Neuronal stem cell (in vitro differentiated cells): ENCODE results near the gene GOLGA6L7.

Source experiments
- DNase-seq: peaks from one replicate; pipeline ENCODE4 v3.0.0-alpha.2; 2013; ENCODE audit warnings: low spot score
- H2AFZ ChIP-seq: one replicate; pipeline ENCODE4 v1.6.1; 2013; ENCODE audit warnings: mild to moderate bottlenecking, low read length, inconsistent platforms
- H2AK5ac ChIP-seq: 2 replicates; pipeline ENCODE4 v1.6.1; 2013; ENCODE audit warnings: low read depth, mild to moderate bottlenecking, inconsistent platforms, low read length, moderate library complexity, mixed read lengths
- H2BK120ac ChIP-seq: 2 replicates; pipeline ENCODE4 v1.6.1; 2013; ENCODE audit warnings: low read depth, mild to moderate bottlenecking, inconsistent platforms, low read length, moderate library complexity, mixed read lengths
- H2BK12ac ChIP-seq: one replicate; pipeline ENCODE4 v1.6.1; 2013; ENCODE audit warnings: low read length, inconsistent platforms
- H2BK15ac ChIP-seq: 2 replicates; pipeline ENCODE4 v1.6.1; 2013; ENCODE audit warnings: mild to moderate bottlenecking, low read length, inconsistent platforms, mixed read lengths
- H2BK5ac ChIP-seq: one replicate; pipeline ENCODE4 v1.6.1; 2013; ENCODE audit warnings: inconsistent platforms, mild to moderate bottlenecking, low read length, moderate library complexity
- H3K14ac ChIP-seq: one replicate; pipeline ENCODE4 v1.6.1; 2013; ENCODE audit warnings: low read length, inconsistent platforms
- H3K18ac ChIP-seq: 2 replicates; pipeline ENCODE4 v1.6.1; 2013; ENCODE audit warnings: low read length, inconsistent platforms
- H3K23ac ChIP-seq: 2 replicates; pipeline ENCODE4 v1.6.1; 2013; ENCODE audit warnings: low read depth, mild to moderate bottlenecking, mixed read lengths, low read length, inconsistent platforms; ENCODE audit not compliant: poor library complexity
- H3K27ac ChIP-seq: replicated peaks from 3 replicates; pipeline ENCODE4 v1.5.1; 2013; ENCODE audit warnings: low read length, inconsistent platforms
- H3K27me3 ChIP-seq, 3 experiments: 2 replicates each; pipeline ENCODE4 v1.6.1; 2013; ENCODE audit warnings: low read length in 3 of 3, mild to moderate bottlenecking in 2 of 3, inconsistent platforms in 1 of 3, low read depth in 1 of 3, mixed read lengths in 1 of 3, moderate library complexity in 1 of 3; ENCODE audit not compliant: control insufficient read depth in 3 of 3, insufficient read depth in 3 of 3
- H3K36me3 ChIP-seq, 2 donors: replicated peaks in 1 of 2; 2 replicates each; pipeline ENCODE4 v1.6.1; 2013; ENCODE audit warnings: low read length in 2 of 2; ENCODE audit not compliant: control insufficient read depth in 2 of 2, insufficient read depth in 2 of 2
- H3K4ac ChIP-seq: 2 replicates; pipeline ENCODE4 v1.6.1; 2013; ENCODE audit warnings: inconsistent platforms, mild to moderate bottlenecking, low read length, moderate library complexity
- H3K4me1 ChIP-seq, 2 donors: 1 replicate in 1 of 2; 2 replicates in 1 of 2; pipeline ENCODE4 v1.6.1; 2013; ENCODE audit warnings: low read length in 2 of 2, low read depth in 1 of 2; ENCODE audit not compliant: control insufficient read depth in 2 of 2, insufficient read depth in 1 of 2
- H3K4me2 ChIP-seq: one replicate; pipeline ENCODE4 v1.6.1; 2013; ENCODE audit warnings: mild to moderate bottlenecking, low read length, inconsistent platforms; ENCODE audit not compliant: insufficient read depth, poor library complexity, severe bottlenecking
- H3K4me3 ChIP-seq, 2 donors: 2 replicates each; pipeline ENCODE4 v1.5.1; 2013; ENCODE audit warnings: low read length in 2 of 2, mild to moderate bottlenecking in 2 of 2, inconsistent platforms in 1 of 2, moderate library complexity in 1 of 2
- H3K79me1 ChIP-seq: one replicate; pipeline ENCODE4 v1.6.1; 2013; ENCODE audit warnings: low read depth, mild to moderate bottlenecking, inconsistent platforms, low read length, moderate library complexity
- H3K9ac ChIP-seq: one replicate; pipeline ENCODE4 v1.6.1; 2013; ENCODE audit warnings: mild to moderate bottlenecking, low read depth, low read length, inconsistent platforms; ENCODE audit not compliant: poor library complexity
- H3K9me3 ChIP-seq, 2 donors: replicated peaks in 1 of 2; 2 replicates each; pipeline versions ENCODE3 to v1.6.1; 2013; ENCODE audit warnings: low read length in 2 of 2, mild to moderate bottlenecking in 2 of 2, inconsistent platforms in 1 of 2, low read depth in 1 of 2, mixed read lengths in 1 of 2, moderate library complexity in 1 of 2; ENCODE audit not compliant: control insufficient read depth in 2 of 2, insufficient read depth in 1 of 2
- H4K8ac ChIP-seq: one replicate; pipeline ENCODE4 v1.6.1; 2013; ENCODE audit warnings: low read depth, mild to moderate bottlenecking, inconsistent platforms, low read length, moderate library complexity
- H4K91ac ChIP-seq: one replicate; pipeline ENCODE4 v1.6.1; 2013; ENCODE audit warnings: low read length, low read depth, mild to moderate bottlenecking, inconsistent platforms; ENCODE audit not compliant: poor library complexity
- WGBS, 2 donors: extraction: QIAGEN DNeasy Blood & Tissue Kit; methylation state at CpG; one replicate each; pipeline ENCODE4 v1.1.7; 2013; ENCODE audit warnings: missing lambda C conversion rate in 2 of 2, mixed read lengths in 1 of 2; ENCODE audit not compliant: insufficient read length in 2 of 2, insufficient replicate concordance in 1 of 2; ENCODE audit errors: extremely low coverage in 2 of 2; 5-methylcytosine and 5-hydroxymethylcytosine counted together

The GOLGA6L7 gene

GRCh38 chr15:28888900-28889299 is 40.5 kb upstream of the GOLGA6L7 start:
- peak overlapping the region; percentile 96 for H3K23ac ChIP-seq
- H3K14ac ChIP-seq: peak overlapping the region; percentile 82
- peaks cover 19 to 21% of the 10 kb centered on the region in 2 donors for H3K4me1 ChIP-seq
- no peak overlapping the region for H3K4me2 ChIP-seq
- peaks cover 0 to 7% of the 10 kb centered on the region in 2 donors for H3K36me3 ChIP-seq
- no peak overlapping the region for H3K9ac ChIP-seq
- no CpG with 5 or more reads among the region's 10 CpGs for WGBS, 2 donors
- H4K91ac ChIP-seq: no peak overlapping the region
- H3K18ac ChIP-seq: peak overlapping the region; percentile 57
- H2AFZ ChIP-seq: no peak overlapping the region
- no peak overlapping the region for H2BK120ac ChIP-seq
- H3K27me3 ChIP-seq: peaks cover 0 to 1% (median 0%) of the 10 kb centered on the region in 3 experiments
- peaks cover 16% of the 10 kb centered on the region for H3K79me1 ChIP-seq
- peak overlapping the region; percentile 83 for H2AK5ac ChIP-seq
- no peak overlapping the region for H2BK5ac ChIP-seq
- peak overlapping the region; percentile 78 for H2BK15ac ChIP-seq
- peak overlapping the region; percentile 17 for H4K8ac ChIP-seq
- DNase-seq: no peak
- peak overlapping the region; percentile 76 for H3K4ac ChIP-seq
- no peaks in the 10 kb centered on the region for H3K9me3 ChIP-seq
- H3K4me3 ChIP-seq: peak overlapping the region in 1 of 2 donors; percentile 47
- H2BK12ac ChIP-seq: peak overlapping the region; percentile 16
- no peak overlapping the region for H3K27ac ChIP-seq

GRCh38 chr15:28888302-28888894 is 40.0 kb upstream of the GOLGA6L7 start:
- peaks cover 19 to 21% of the 10 kb centered on the region in 2 donors for H3K4me1 ChIP-seq
- no peak overlapping the region for H4K8ac ChIP-seq
- H3K4ac ChIP-seq: peak overlapping the region; percentile 76
- H3K9me3 ChIP-seq: no peaks in the 10 kb centered on the region
- H3K27ac ChIP-seq: no peak overlapping the region
- H3K36me3 ChIP-seq: peaks cover 0 to 5% of the 10 kb centered on the region in 2 donors
- H3K79me1 ChIP-seq: peaks cover 16% of the 10 kb centered on the region
- no peak overlapping the region for H3K4me2 ChIP-seq
- peak overlapping the region; percentile 82 for H3K14ac ChIP-seq
- H3K9ac ChIP-seq: no peak overlapping the region
- no peak overlapping the region for H3K4me3 ChIP-seq
- peak overlapping the region; percentile 83 for H2AK5ac ChIP-seq
- H3K23ac ChIP-seq: peak overlapping the region; percentile 96
- H2BK5ac ChIP-seq: no peak overlapping the region
- H2AFZ ChIP-seq: no peak overlapping the region
- no peak overlapping the region for H4K91ac ChIP-seq
- no CpG with 5 or more reads among the region's 18 CpGs for WGBS, 2 donors
- no peak for DNase-seq
- no peak overlapping the region for H2BK12ac ChIP-seq
- no peak overlapping the region for H2BK120ac ChIP-seq
- H3K27me3 ChIP-seq: peaks cover 0 to 1% (median 0%) of the 10 kb centered on the region in 3 experiments
- peak overlapping the region; percentile 57 for H3K18ac ChIP-seq
- no peak overlapping the region for H2BK15ac ChIP-seq

- Histone ChIP-seq H2AFZ (no peak overlapping the region), H2BK12ac (peak overlapping the region; percentile 46), H3K23ac (peak overlapping the region; percentile 85), H4K8ac (no peak overlapping the region), H4K91ac (no peak overlapping the region), H3K9me3 (no peaks in the 10 kb centered on the region), H3K14ac (no peak overlapping the region), H3K27me3 (peaks cover 0 to 1% (median 0%) of the 10 kb centered on the region in 3 experiments), H2AK5ac (peak overlapping the region; percentile 92), H2BK5ac (no peak overlapping the region), H3K36me3 (peaks cover 0 to 3% of the 10 kb centered on the region in 2 donors), H2BK15ac (peak overlapping the region; percentile 21), H3K79me1 (peaks cover 13% of the 10 kb centered on the region), H3K27ac (no peak overlapping the region), H3K4me3 (peak overlapping the region in 1 of 2 donors; percentile 57), H3K9ac (peak overlapping the region; percentile 60), H3K18ac (peak overlapping the region; percentile 85), H3K4me2 (peak overlapping the region; percentile 14), H3K4me1 (peaks cover 19 to 21% of the 10 kb centered on the region in 2 donors), H2BK120ac (no peak overlapping the region), H3K4ac (peak overlapping the region; percentile 53)
- no CpG with 5 or more reads among the region's 17 CpGs for WGBS, 2 donors
- no peak for DNase-seq
Measured at GRCh38 chr15:28887339-28888174, 39.1 kb upstream of the GOLGA6L7 start.
